AG09319 (cell line): ENCODE measurements around the gene ICAM5.

Experiments used
- DNase-seq: peaks from one replicate; pipeline ENCODE4 v3.0.0-alpha.2; 2010; ENCODE audit warnings: low read depth; ENCODE audit errors: extremely low read depth
- TF ChIP-seq, protein P1 (sequence below): IDR thresholded peaks from 2 replicates; pipeline ENCODE4 v1.5.1; 2011; ENCODE audit warnings: low read depth, mild to moderate bottlenecking, inconsistent platforms, low read length, moderate library complexity

The ICAM5 gene

DNA sequence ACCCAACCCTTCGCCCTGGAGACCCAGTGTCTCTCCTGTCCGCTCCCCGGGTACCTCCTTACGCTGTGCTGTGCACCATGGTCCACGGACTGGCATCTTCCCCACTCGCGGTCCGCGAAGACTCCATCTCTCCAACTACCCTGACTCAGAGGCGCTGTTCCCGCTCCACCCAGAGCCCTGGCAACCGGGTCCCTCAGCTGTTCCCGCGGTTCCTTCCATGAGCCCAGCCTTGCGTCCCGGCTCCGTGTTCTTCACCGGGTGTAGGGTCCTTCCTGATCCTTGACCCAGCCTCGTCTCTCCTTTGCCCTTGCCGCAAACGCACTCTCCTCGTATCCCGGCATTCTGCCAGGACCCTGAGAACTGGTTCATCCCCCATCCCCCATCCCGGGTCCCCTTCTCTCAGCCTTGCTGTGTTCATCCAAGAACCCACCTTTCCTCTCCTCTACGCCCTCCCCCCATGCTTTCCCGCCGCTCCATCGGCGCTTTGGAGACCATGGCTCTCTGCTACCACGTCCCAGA, 664 bp downstream of the ICAM5 start:
- TF ChIP-seq, protein P1, sequence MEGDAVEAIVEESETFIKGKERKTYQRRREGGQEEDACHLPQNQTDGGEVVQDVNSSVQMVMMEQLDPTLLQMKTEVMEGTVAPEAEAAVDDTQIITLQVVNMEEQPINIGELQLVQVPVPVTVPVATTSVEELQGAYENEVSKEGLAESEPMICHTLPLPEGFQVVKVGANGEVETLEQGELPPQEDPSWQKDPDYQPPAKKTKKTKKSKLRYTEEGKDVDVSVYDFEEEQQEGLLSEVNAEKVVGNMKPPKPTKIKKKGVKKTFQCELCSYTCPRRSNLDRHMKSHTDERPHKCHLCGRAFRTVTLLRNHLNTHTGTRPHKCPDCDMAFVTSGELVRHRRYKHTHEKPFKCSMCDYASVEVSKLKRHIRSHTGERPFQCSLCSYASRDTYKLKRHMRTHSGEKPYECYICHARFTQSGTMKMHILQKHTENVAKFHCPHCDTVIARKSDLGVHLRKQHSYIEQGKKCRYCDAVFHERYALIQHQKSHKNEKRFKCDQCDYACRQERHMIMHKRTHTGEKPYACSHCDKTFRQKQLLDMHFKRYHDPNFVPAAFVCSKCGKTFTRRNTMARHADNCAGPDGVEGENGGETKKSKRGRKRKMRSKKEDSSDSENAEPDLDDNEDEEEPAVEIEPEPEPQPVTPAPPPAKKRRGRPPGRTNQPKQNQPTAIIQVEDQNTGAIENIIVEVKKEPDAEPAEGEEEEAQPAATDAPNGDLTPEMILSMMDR: no peak
- DNase-seq: no peak

DNA sequence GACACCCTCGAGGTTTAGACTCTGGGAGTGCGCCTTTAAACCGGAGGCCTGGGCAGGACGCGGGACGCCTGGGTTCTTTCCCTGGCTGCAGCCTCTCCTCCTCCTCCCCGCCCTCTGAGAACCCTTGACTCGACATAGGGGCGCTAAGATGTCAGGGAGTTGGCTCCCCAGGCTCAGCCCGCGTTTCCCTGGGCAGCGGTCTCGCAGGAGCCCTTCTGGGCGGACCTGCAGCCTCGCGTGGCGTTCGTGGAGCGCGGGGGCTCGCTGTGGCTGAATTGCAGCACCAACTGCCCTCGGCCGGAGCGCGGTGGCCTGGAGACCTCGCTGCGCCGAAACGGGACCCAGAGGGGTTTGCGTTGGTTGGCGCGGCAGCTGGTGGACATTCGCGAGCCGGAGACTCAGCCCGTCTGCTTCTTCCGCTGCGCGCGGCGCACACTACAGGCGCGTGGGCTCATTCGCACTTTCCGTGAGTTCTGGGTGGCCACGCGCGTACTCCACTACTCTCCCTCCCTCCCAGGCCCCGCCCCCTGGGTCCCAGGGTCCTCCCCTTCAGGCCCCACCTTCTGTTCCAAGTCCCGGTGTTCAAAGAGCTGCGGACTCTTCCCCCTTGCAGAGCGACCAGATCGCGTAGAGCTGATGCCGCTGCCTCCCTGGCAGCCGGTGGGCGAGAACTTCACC, 1.3 kb downstream of the ICAM5 start:
- DNase-seq: no peak
- TF ChIP-seq, protein P1: no peak

DNA sequence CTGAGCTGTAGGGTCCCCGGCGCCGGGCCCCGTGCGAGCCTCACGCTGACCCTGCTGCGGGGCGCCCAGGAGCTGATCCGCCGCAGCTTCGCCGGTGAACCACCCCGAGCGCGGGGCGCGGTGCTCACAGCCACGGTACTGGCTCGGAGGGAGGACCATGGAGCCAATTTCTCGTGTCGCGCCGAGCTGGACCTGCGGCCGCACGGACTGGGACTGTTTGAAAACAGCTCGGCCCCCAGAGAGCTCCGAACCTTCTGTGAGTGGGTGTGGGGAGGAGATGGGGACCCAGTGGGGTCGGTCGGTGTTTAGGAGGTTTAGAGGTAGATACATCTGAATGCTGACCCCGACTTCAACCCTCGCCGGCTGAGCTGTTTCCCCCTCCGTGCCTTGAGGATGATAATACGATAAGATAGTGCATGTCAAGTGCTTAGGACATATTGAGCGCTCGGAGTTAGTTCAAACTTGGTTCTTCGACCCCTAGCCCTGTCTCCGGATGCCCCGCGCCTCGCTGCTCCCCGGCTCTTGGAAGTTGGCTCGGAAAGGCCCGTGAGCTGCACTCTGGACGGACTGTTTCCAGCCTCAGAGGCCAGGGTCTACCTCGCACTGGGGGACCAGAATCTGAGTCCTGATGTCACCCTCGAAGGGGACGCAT, 1.9 kb downstream of the ICAM5 start:
- DNase-seq: no peak
- TF ChIP-seq, protein P1: no peak

DNA sequence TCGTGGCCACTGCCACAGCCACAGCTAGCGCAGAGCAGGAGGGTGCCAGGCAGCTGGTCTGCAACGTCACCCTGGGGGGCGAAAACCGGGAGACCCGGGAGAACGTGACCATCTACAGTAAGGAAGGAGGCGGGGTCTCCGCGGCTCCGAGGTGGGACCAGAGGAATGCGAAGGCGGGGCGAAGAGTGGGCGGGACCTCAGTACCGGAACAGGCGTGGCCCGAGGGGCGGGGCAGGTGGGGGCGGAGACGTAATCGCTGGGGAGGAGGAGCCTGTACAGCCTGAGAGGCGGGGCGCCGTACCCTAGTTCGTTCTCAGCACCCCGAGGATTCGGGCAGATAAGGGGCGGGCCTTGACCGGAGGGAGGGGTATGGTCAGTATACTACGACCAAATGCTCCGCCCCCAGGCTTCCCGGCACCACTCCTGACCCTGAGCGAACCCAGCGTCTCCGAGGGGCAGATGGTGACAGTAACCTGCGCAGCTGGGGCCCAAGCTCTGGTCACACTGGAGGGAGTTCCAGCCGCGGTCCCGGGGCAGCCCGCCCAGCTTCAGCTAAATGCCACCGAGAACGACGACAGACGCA, 2.5 kb downstream of the ICAM5 start:
- no peak for DNase-seq
- TF ChIP-seq, protein P1: no peak

DNA sequence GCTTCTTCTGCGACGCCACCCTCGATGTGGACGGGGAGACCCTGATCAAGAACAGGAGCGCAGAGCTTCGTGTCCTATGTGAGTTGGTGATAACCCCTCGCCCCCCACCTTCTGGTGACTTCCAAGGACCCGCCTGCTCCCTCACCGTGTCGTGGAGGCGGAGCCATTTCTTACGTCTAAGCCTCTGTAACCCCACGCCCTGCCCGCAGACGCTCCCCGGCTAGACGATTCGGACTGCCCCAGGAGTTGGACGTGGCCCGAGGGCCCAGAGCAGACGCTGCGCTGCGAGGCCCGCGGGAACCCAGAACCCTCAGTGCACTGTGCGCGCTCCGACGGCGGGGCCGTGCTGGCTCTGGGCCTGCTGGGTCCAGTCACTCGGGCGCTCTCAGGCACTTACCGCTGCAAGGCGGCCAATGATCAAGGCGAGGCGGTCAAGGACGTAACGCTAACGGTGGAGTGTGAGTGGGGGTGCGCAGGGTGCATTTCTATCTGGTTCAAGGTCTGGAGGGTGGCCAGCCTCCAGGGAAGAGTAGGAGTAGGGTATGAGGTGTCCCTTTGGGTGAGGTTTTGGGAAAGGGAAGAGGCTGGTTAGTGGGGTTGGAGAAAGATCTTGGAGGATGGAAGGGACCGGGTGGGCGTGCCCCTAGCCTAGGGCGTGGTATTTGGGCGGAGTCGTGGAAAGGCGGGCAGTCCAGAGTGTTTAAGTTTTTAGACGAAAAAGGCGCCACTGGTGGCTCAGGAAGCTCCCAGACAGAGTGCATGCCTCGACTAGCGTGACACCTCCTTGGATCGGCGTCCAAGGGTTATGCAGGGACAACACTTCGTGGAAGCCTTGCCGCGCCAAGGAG, 3.3 kb downstream of the ICAM5 start:
- TF ChIP-seq, protein P1: no peak
- DNase-seq: no peak

DNA sequence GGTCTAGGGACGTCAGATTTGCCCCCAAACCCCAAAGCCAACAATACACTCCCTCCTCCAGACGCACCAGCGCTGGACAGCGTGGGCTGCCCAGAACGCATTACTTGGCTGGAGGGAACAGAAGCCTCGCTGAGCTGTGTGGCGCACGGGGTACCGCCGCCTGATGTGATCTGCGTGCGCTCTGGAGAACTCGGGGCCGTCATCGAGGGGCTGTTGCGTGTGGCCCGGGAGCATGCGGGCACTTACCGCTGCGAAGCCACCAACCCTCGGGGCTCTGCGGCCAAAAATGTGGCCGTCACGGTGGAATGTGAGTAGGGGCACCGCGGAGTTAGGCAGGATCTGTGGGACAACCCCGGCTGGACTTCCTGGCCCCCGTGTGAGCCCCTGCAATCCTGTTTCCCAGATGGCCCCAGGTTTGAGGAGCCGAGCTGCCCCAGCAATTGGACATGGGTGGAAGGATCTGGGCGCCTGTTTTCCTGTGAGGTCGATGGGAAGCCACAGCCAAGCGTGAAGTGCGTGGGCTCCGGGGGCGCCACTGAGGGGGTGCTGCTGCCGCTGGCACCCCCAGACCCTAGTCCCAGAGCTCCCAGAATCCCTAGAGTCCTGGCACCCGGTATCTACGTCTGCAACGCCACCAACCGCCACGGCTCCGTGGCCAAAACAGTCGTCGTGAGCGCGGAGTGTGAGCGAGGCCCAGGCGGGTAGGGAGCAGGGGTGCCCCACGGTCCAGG, 4.0 kb downstream of the ICAM5 start:
- TF ChIP-seq, protein P1: no peak
- DNase-seq: no peak
